Smooth muscle cell (in vitro differentiated cells): ENCODE results near the gene FAM168A. TPM values are rescaled to one million over a fixed set of nuclear protein-coding genes. Genes with fewer than 3 reads are reported as not detected.

ENCODE experiments used
- DNase-seq: peaks from one replicate; lab custom pipeline; 2025; ENCODE audit not compliant: unreplicated experiment; lab: John Stamatoyannopoulos, UW
- H2AFZ ChIP-seq: fragments of 200-600 bp; sonication (generic); 2 replicates; pipeline ENCODE4 v1.6.0; 2016; ENCODE audit warnings: antibody characterized with exemption, low read depth, mild to moderate bottlenecking
- H3F3A ChIP-seq: fragments of 200-600 bp; sonication (generic); 2 replicates; pipeline ENCODE4 v1.6.0; 2017; ENCODE audit warnings: antibody characterized with exemption, low read depth
- H3K27ac ChIP-seq: fragments of 200-600 bp; sonication (generic); 2 replicates; pipeline ENCODE4 v1.5.1; 2016; ENCODE audit warnings: low read depth, mild to moderate bottlenecking
- H3K27me3 ChIP-seq: fragments of 200-600 bp; sonication (generic); 2 replicates; pipeline ENCODE4 v1.6.1; 2016; ENCODE audit warnings: low read depth, mild to moderate bottlenecking
- H3K36me3 ChIP-seq: fragments of 200-600 bp; sonication (generic); 2 replicates; pipeline ENCODE4 v1.5.1; 2016; ENCODE audit warnings: low read depth
- H3K4me1 ChIP-seq: fragments of 200-600 bp; sonication (generic); 2 replicates; pipeline ENCODE4 v1.5.1; 2016; ENCODE audit warnings: low read depth
- H3K4me2 ChIP-seq: fragments of 200-600 bp; sonication (generic); 2 replicates; pipeline ENCODE4 v1.6.0; 2016; ENCODE audit warnings: mild to moderate bottlenecking
- H3K4me3 ChIP-seq: fragments of 200-600 bp; sonication (generic); 2 replicates; pipeline ENCODE4 v1.5.1; 2016; ENCODE audit warnings: mild to moderate bottlenecking
- H3K79me2 ChIP-seq: fragments of 200-600 bp; sonication (generic); 2 replicates; pipeline ENCODE4 v1.6.0; 2016; ENCODE audit warnings: low read depth, mild to moderate bottlenecking
- H3K9ac ChIP-seq: fragments of 200-600 bp; sonication (generic); 2 replicates; pipeline ENCODE4 v1.6.0; 2016; ENCODE audit warnings: low read depth
- H3K9me3 ChIP-seq: fragments of 200-600 bp; sonication (generic); replicated peaks from 2 replicates; pipeline ENCODE4 v1.5.1; 2016; ENCODE audit warnings: low read depth
- H4K20me1 ChIP-seq: fragments of 200-600 bp; sonication (generic); 2 replicates; pipeline ENCODE4 v1.6.0; 2016; ENCODE audit warnings: low read depth
- CTCF ChIP-seq: fragments of 200-600 bp; sonication (generic); IDR thresholded peaks from 2 replicates; pipeline ENCODE4 v1.5.1; 2017; ENCODE audit warnings: borderline replicate concordance, mild to moderate bottlenecking, antibody characterized with exemption; ENCODE audit not compliant: insufficient read depth, poor library complexity, severe bottlenecking
- WGBS: methylation state at CpG from one replicate; pipeline ENCODE4 v1.1.7; 2016; ENCODE audit warnings: low lambda C conversion rate; 5-methylcytosine and 5-hydroxymethylcytosine counted together
- polyA plus RNA-seq: library from polyadenylated mRNA; unstranded; fragments of >200 nt; fragmentation: Nextera tagmentation; extraction: Ambion mirVana; gene quantifications from 2 replicates; pipeline ENCODE4 v1.2.1, GENCODE V29; 2016
- total RNA-seq: library from RNA; depleted of rRNA; stranded (reverse); fragments of >200 nt; gene quantifications from 2 replicates; pipeline ENCODE4 v1.2.3, GENCODE V29; 2014

The FAM168A gene
- total and polyA plus RNA-seq, 2 experiments from 2014 or later = 10.8 to 32.5 TPM

GRCh38 chr11:73554671-73555320, 43.1 kb downstream of the FAM168A start:
- DNase-seq = no peak
- H3K9ac ChIP-seq = no peak overlapping the region
- H3K4me3 ChIP-seq = no peak overlapping the region
- no peak overlapping the region for H2AFZ ChIP-seq
- H3K79me2 ChIP-seq = peaks cover 68% of the 10 kb centered on the region
- H3K9me3 ChIP-seq = no peaks in the 10 kb centered on the region
- H3K4me2 ChIP-seq = no peak overlapping the region
- no peaks in the 10 kb centered on the region for H3F3A ChIP-seq
- no peak overlapping the region for H3K27ac ChIP-seq
- peaks cover 10% of the 10 kb centered on the region for H3K4me1 ChIP-seq
- no peaks in the 10 kb centered on the region for H3K36me3 ChIP-seq
- no peaks in the 10 kb centered on the region for H3K27me3 ChIP-seq
- WGBS = 93% methylated on average over 1 of the region's 1 CpG
- TF ChIP-seq CTCF = no peak
- peaks cover 100% of the 10 kb centered on the region for H4K20me1 ChIP-seq

- Histone ChIP-seq H3K4me3 (no peak overlapping the region), H4K20me1 (peaks cover 100% of the 10 kb centered on the region), H3K27ac (no peak overlapping the region), H3K9me3 (no peaks in the 10 kb centered on the region), H3F3A (no peaks in the 10 kb centered on the region), H3K36me3 (no peaks in the 10 kb centered on the region), H3K27me3 (no peaks in the 10 kb centered on the region), H3K9ac (no peak overlapping the region), H3K79me2 (peaks cover 68% of the 10 kb centered on the region), H2AFZ (no peak overlapping the region), H3K4me1 (peaks cover 10% of the 10 kb centered on the region), H3K4me2 (no peak overlapping the region)
- TF ChIP-seq CTCF = no peak
- 49% methylated on average over 2 of the region's 2 CpGs for WGBS
- no peak for DNase-seq
Observed at GRCh38 chr11:73553266-73553665, 44.6 kb downstream of the FAM168A start.

GRCh38 chr11:73551677-73552076, 46.2 kb downstream of the FAM168A start:
- peaks cover 63% of the 10 kb centered on the region for H3K79me2 ChIP-seq
- peaks cover 10% of the 10 kb centered on the region for H3K4me1 ChIP-seq
- peaks cover 100% of the 10 kb centered on the region for H4K20me1 ChIP-seq
- no peak for TF ChIP-seq CTCF
- H3K36me3 ChIP-seq = no peaks in the 10 kb centered on the region
- H3K4me3 ChIP-seq = no peak overlapping the region
- no peaks in the 10 kb centered on the region for H3F3A ChIP-seq
- no peak overlapping the region for H3K9ac ChIP-seq
- no peaks in the 10 kb centered on the region for H3K9me3 ChIP-seq
- H3K4me2 ChIP-seq = no peak overlapping the region
- no peak for DNase-seq
- 67% methylated on average over 1 of the region's 1 CpG for WGBS
- no peaks in the 10 kb centered on the region for H3K27me3 ChIP-seq
- no peak overlapping the region for H2AFZ ChIP-seq
- H3K27ac ChIP-seq = no peak overlapping the region

- no peak for TF ChIP-seq CTCF
- DNase-seq = no peak
- H4K20me1 ChIP-seq = peaks cover 96% of the 10 kb centered on the region
- H3K27ac ChIP-seq = no peak overlapping the region
- peaks cover 10% of the 10 kb centered on the region for H3K4me1 ChIP-seq
- H3K27me3 ChIP-seq = no peaks in the 10 kb centered on the region
- no peaks in the 10 kb centered on the region for H3K36me3 ChIP-seq
- no peak overlapping the region for H3K9ac ChIP-seq
- no peak overlapping the region for H2AFZ ChIP-seq
- H3K9me3 ChIP-seq = no peaks in the 10 kb centered on the region
- 97% methylated on average over 4 of the region's 4 CpGs for WGBS
- H3K4me3 ChIP-seq = no peak overlapping the region
- peaks cover 54% of the 10 kb centered on the region for H3K79me2 ChIP-seq
- H3K4me2 ChIP-seq = no peak overlapping the region
- H3F3A ChIP-seq = no peaks in the 10 kb centered on the region
Observed at GRCh38 chr11:73549376-73549775, 48.5 kb downstream of the FAM168A start.
